Transverse colon (tissue), 4 donors: ENCODE measurements around the gene NEU2. TPM values are rescaled to one million over a fixed set of nuclear protein-coding genes. Genes with fewer than 3 reads are reported as not detected.

Experiments
- DNase-seq: peaks from one replicate; pipeline ENCODE4 v3.0.0-alpha.2; 2019
- H3K27ac ChIP-seq, 4 donors: fragments of 200-600 bp; sonication (generic); 2 replicates each; pipeline ENCODE4 v1.5.1; 2016 to 2018; ENCODE audit warnings: inconsistent platforms in 4 of 4
- H3K27me3 ChIP-seq: fragments of 200-600 bp; sonication (generic); 2 replicates; pipeline ENCODE4 v1.5.1; 2017; ENCODE audit warnings: inconsistent platforms
- H3K36me3 ChIP-seq, 4 donors: fragments of 200-600 bp; sonication (generic); 2 replicates each; pipeline ENCODE4 v1.5.1; 2017 to 2019; ENCODE audit warnings: inconsistent platforms in 4 of 4
- H3K4me1 ChIP-seq, 4 donors: fragments of 200-600 bp; sonication (generic); 2 replicates each; pipeline ENCODE4 v1.5.1; 2017 to 2020; ENCODE audit warnings: inconsistent platforms in 4 of 4
- H3K4me3 ChIP-seq, 4 donors: fragments of 200-600 bp; sonication (generic); 1 replicate in 1 of 4; 2 replicates in 3 of 4; pipeline versions ENCODE4 v1.5.1 to v1.6.1; 2017 to 2019; ENCODE audit warnings: inconsistent platforms in 4 of 4
- H3K9me3 ChIP-seq, 2 donors: fragments of 200-600 bp; sonication (generic); 2 replicates each; pipeline ENCODE4 v1.5.1; 2017 to 2019; ENCODE audit warnings: inconsistent platforms in 2 of 2
- CTCF ChIP-seq, 5 experiments: fragments of 200-600 bp in 3 of 5; fragments of 450-650 bp in 2 of 5; sonication (generic) in 3 of 5; IDR thresholded peaks; 1 replicate in 2 of 5; 2 replicates in 3 of 5; pipeline ENCODE4 v1.5.1; 2016 to 2017; ENCODE audit warnings: antibody characterized with exemption in 5 of 5, inconsistent platforms in 3 of 5, mild to moderate bottlenecking in 2 of 5, moderate library complexity in 1 of 5
- EP300 ChIP-seq: sonication (generic); formaldehyde crosslinking; IDR thresholded peaks from one replicate; pipeline ENCODE4 v1.6.1; 2017; ENCODE audit warnings: antibody characterized with exemption, low read depth
- POLR2A ChIP-seq: fragments of 450-650 bp; IDR thresholded peaks from one replicate; pipeline ENCODE4 v1.6.1; 2016; ENCODE audit warnings: antibody characterized with exemption, mild to moderate bottlenecking, moderate library complexity
- POLR2AphosphoS5 ChIP-seq, 3 donors: sonication (generic); formaldehyde crosslinking; IDR thresholded peaks; one replicate each; pipeline ENCODE4 v1.6.1; 2016; ENCODE audit warnings: antibody characterized with exemption in 3 of 3
- WGBS, 2 donors: methylation state at CpG; one replicate each; pipeline ENCODE4 v1.1.5; 2018; ENCODE audit warnings: low coverage in 1 of 2; 5-methylcytosine and 5-hydroxymethylcytosine counted together
- in situ Hi-C, 4 donors: fragments of 200-750 bp; cut with MboI; loops; one replicate each; pipeline versions ENCODE4 v1.15.0 to v1.15.1; 2017; ENCODE audit warnings: low sequenced_read_pairs in 3 of 4, low pct_ligation_motif_present in 1 of 4, low pct_unique_long_range_greater_than_20kb in 1 of 4
- intact Hi-C: fragments of 100-400 bp; cut with DNase I; formaldehyde crosslinking; loops from one replicate; pipeline ENCODE4 v1.15.1; 2023; ENCODE audit warnings: low total_unique reads
- total RNA-seq, 4 donors: library from RNA; depleted of rRNA; stranded (reverse); fragments of >200 nt; gene quantifications; one replicate each; pipeline ENCODE4 v1.1.0, GENCODE V29; 2016

The NEU2 gene
- total RNA-seq, 4 donors from 2014 or later: 0.41 TPM; not detected in 3

GRCh38 chr2:232997749-232998665 lies 34.5 kb upstream of the NEU2 start:
- TF ChIP-seq EP300 (no peak), POLR2A (no peak), CTCF (IDR thresholded peaks at IDR 0.05) (no peak), POLR2AphosphoS5 (IDR thresholded peaks at IDR 0.05) (no peak)
- no peak overlapping the region for H3K4me3 ChIP-seq
- 83% methylated on average over 17 of the region's 18 CpGs; no CpG with 5 or more reads in 1 of the 2 donors for WGBS, 2 donors
- H3K9me3 ChIP-seq: no peaks in the 10 kb centered on the region
- no peaks in the 10 kb centered on the region for H3K36me3 ChIP-seq
- H3K27me3 ChIP-seq: no peaks in the 10 kb centered on the region
- H3K27ac ChIP-seq: no peak overlapping the region
- intact Hi-C loops (no loop called here), in situ Hi-C loops (no loop called here)
- H3K4me1 ChIP-seq: no peaks in the 10 kb centered on the region
- DNase-seq: no peak

- no peak for TF ChIP-seq POLR2A
- TF ChIP-seq POLR2AphosphoS5 (IDR thresholded peaks at IDR 0.05): no peak
- TF ChIP-seq CTCF (IDR thresholded peaks at IDR 0.05): no peak
- TF ChIP-seq EP300: no peak
- intact Hi-C loops: no loop called here
- Histone ChIP-seq H3K27ac (no peak overlapping the region), H3K9me3 (no peaks in the 10 kb centered on the region), H3K4me1 (no peaks in the 10 kb centered on the region), H3K36me3 (no peaks in the 10 kb centered on the region), H3K27me3 (no peaks in the 10 kb centered on the region), H3K4me3 (no peak overlapping the region)
- no peak for DNase-seq
- WGBS, 2 donors: 92% methylated on average over 3 of the region's 5 CpGs; no CpG with 5 or more reads in 1 of the 2 donors
- in situ Hi-C loops: no loop called here
Observed at GRCh38 chr2:232998666-232998985, 33.8 kb upstream of the NEU2 start.

GRCh38 chr2:232999354-232999753 lies 33.1 kb upstream of the NEU2 start:
- in situ Hi-C loops: no loop called here
- Histone ChIP-seq H3K27me3 (no peaks in the 10 kb centered on the region), H3K27ac (no peak overlapping the region), H3K4me1 (no peaks in the 10 kb centered on the region), H3K36me3 (no peaks in the 10 kb centered on the region), H3K9me3 (no peaks in the 10 kb centered on the region), H3K4me3 (no peak overlapping the region)
- WGBS, 2 donors: 71 to 81% methylated on average over 1 to 7 of the region's 7 CpGs
- TF ChIP-seq EP300: no peak
- TF ChIP-seq CTCF (IDR thresholded peaks at IDR 0.05): no peak
- no peak for TF ChIP-seq POLR2AphosphoS5 (IDR thresholded peaks at IDR 0.05)
- TF ChIP-seq POLR2A: no peak
- intact Hi-C loops: no loop called here
- DNase-seq: no peak

GRCh38 chr2:233000886-233001750 lies 31.4 kb upstream of the NEU2 start:
- no peak for TF ChIP-seq POLR2A
- TF ChIP-seq POLR2AphosphoS5 (IDR thresholded peaks at IDR 0.05): no peak
- WGBS, 2 donors: 89% methylated on average over 20 of the region's 20 CpGs; no CpG with 5 or more reads in 1 of the 2 donors
- Histone ChIP-seq H3K27ac (no peak overlapping the region), H3K4me3 (no peak overlapping the region), H3K27me3 (no peaks in the 10 kb centered on the region), H3K4me1 (no peaks in the 10 kb centered on the region), H3K9me3 (no peaks in the 10 kb centered on the region), H3K36me3 (no peaks in the 10 kb centered on the region)
- no peak for DNase-seq
- intact Hi-C loops: no loop called here
- in situ Hi-C loops: no loop called here
